Stimulated activated CD8-positive, alpha-beta memory T cell treated with anti-CD3 and anti-CD28 coated beads, Interleukin-7, amount 100 ng/mL, for 1 hour (primary cell): Measurements from ENCODE around the gene NUDT4B.
"Not testable (repeated sequence)": the region's sequence is repeated elsewhere in the genome, so short reads cannot be mapped to it uniquely, and the experiment has no call there.

Experiments used
- DNase-seq, 2 donors: peaks; one replicate each; pipeline ENCODE4 v3.0.0-alpha.2; 2020; ENCODE audit warnings: low read depth in 2 of 2

Gene NUDT4B

GRCh38 chr1:148748563-148749334 is at the start of gene NUDT4B:
TSS of gene NUDT4B (plus strand) at chr1:148748774. CDS start at chr1:148748953, 179 bp downstream.
- DNase-seq: not testable (repeated sequence)

- not testable (repeated sequence) for DNase-seq
Measured at GRCh38 chr1:148699357-148699756, 49.2 kb upstream of the NUDT4B start.

- not testable (repeated sequence) for DNase-seq
Measured at GRCh38 chr1:148702242-148702641, 46.3 kb upstream of the NUDT4B start.

GRCh38 chr1:148703973-148704591 is 44.5 kb upstream of the NUDT4B start:
- not testable (repeated sequence) for DNase-seq

- not testable (repeated sequence) for DNase-seq
Measured at GRCh38 chr1:148705316-148705948, 43.1 kb upstream of the NUDT4B start.

- not testable (repeated sequence) for DNase-seq
Measured at GRCh38 chr1:148708779-148709333, 39.7 kb upstream of the NUDT4B start.

GRCh38 chr1:148710772-148711523 is 37.6 kb upstream of the NUDT4B start:
- DNase-seq: not testable (repeated sequence)

GRCh38 chr1:148712353-148712752 is 36.2 kb upstream of the NUDT4B start:
- DNase-seq: not testable (repeated sequence)

GRCh38 chr1:148715518-148715917 is 33.1 kb upstream of the NUDT4B start:
- not testable (repeated sequence) for DNase-seq

GRCh38 chr1:148716966-148717520 is 31.5 kb upstream of the NUDT4B start:
- DNase-seq: not testable (repeated sequence)

GRCh38 chr1:148720918-148721317 is 27.7 kb upstream of the NUDT4B start:
- not testable (repeated sequence) for DNase-seq

- not testable (repeated sequence) for DNase-seq
Measured at GRCh38 chr1:148722758-148723157, 25.8 kb upstream of the NUDT4B start.

- DNase-seq: not testable (repeated sequence)
Measured at GRCh38 chr1:148723515-148723914, 25.1 kb upstream of the NUDT4B start.

GRCh38 chr1:148724872-148725271 is 23.7 kb upstream of the NUDT4B start:
- DNase-seq: not testable (repeated sequence)

GRCh38 chr1:148727862-148728261 is 20.7 kb upstream of the NUDT4B start:
- DNase-seq: not testable (repeated sequence)

- DNase-seq: not testable (repeated sequence)
Measured at GRCh38 chr1:148729128-148729527, 19.4 kb upstream of the NUDT4B start.

- DNase-seq: not testable (repeated sequence)
Measured at GRCh38 chr1:148729541-148729940, 19.0 kb upstream of the NUDT4B start.

GRCh38 chr1:148732277-148732676 is 16.3 kb upstream of the NUDT4B start:
- DNase-seq: not testable (repeated sequence)

GRCh38 chr1:148733585-148734310 is 14.8 kb upstream of the NUDT4B start:
- DNase-seq: not testable (repeated sequence)

GRCh38 chr1:148734311-148734662 is 14.3 kb upstream of the NUDT4B start:
- not testable (repeated sequence) for DNase-seq
